PFSK-1 (cell line): Measurements from ENCODE around the gene PLCH2.

ENCODE experiments used
- FOXP2 ChIP-seq: optimal IDR thresholded peaks from 2 replicates; pipeline ENCODE3; 2011; ENCODE audit warnings: borderline replicate concordance, control low read depth, inconsistent platforms; ENCODE audit not compliant: insufficient read depth; ENCODE audit errors: extremely low read length, extremely low read depth
- POLR2AphosphoS5 ChIP-seq: IDR thresholded peaks from 2 replicates; pipeline ENCODE4 v1.6.1; 2012; ENCODE audit warnings: low read depth, mild to moderate bottlenecking, control low read depth, low read length, moderate library complexity
- REST ChIP-seq, 2 experiments: IDR thresholded peaks; 2 replicates each; pipeline versions ENCODE4 v1.6.1 to v1.8.0; 2011 to 2012; ENCODE audit warnings: low read depth in 2 of 2, low read length in 2 of 2, control low read depth in 1 of 2, inconsistent platforms in 1 of 2, mild to moderate bottlenecking in 1 of 2, moderate library complexity in 1 of 2; ENCODE audit not compliant: insufficient read depth in 1 of 2
- SIN3A ChIP-seq: IDR thresholded peaks from 2 replicates; pipeline ENCODE4 v1.6.1; 2012; ENCODE audit warnings: mild to moderate bottlenecking, low read length, moderate library complexity, borderline replicate concordance; ENCODE audit not compliant: insufficient read depth
- TAF1 ChIP-seq: IDR thresholded peaks from 2 replicates; pipeline ENCODE4 v1.6.1; 2012; ENCODE audit warnings: low read length, control low read depth, borderline replicate concordance; ENCODE audit not compliant: insufficient read depth

The PLCH2 gene

GRCh38 chr1:2460203-2460602, 15.9 kb upstream of the PLCH2 start:
- TF ChIP-seq REST (IDR thresholded peaks at IDR 0.05; ENCODE audit: insufficient read depth in 1 of 2, low read depth in 2 of 2, low read length in 2 of 2) (no peak), FOXP2 (no peak), POLR2AphosphoS5 (no peak), TAF1 (no peak)

- TF ChIP-seq REST (IDR thresholded peaks at IDR 0.05; ENCODE audit: insufficient read depth in 1 of 2, low read depth in 2 of 2, low read length in 2 of 2) (no peak), TAF1 (no peak), POLR2AphosphoS5 (no peak), FOXP2 (no peak), SIN3A (no peak)
These were observed 14.9 kb upstream of the PLCH2 start for GRCh38 chr1:2460996-2461751.

- TF ChIP-seq POLR2AphosphoS5 (no peak), SIN3A (no peak), TAF1 (no peak)
These were observed 13.3 kb upstream of the PLCH2 start for GRCh38 chr1:2462819-2463218.

- TF ChIP-seq FOXP2 = no peak
- no peak for TF ChIP-seq POLR2AphosphoS5
- no peak for TF ChIP-seq SIN3A
These were observed 12.7 kb upstream of the PLCH2 start for GRCh38 chr1:2463396-2463795.

- TF ChIP-seq SIN3A (no peak), POLR2AphosphoS5 (no peak), REST (IDR thresholded peaks at IDR 0.05; ENCODE audit: insufficient read depth in 1 of 2, low read depth in 2 of 2, low read length in 2 of 2) (no peak), TAF1 (no peak), FOXP2 (no peak)
These were observed 10.5 kb upstream of the PLCH2 start for GRCh38 chr1:2465371-2466269.

- no peak for TF ChIP-seq POLR2AphosphoS5
- TF ChIP-seq REST (IDR thresholded peaks at IDR 0.05; ENCODE audit: insufficient read depth in 1 of 2, low read depth in 2 of 2, low read length in 2 of 2) = no peak
- no peak for TF ChIP-seq FOXP2
- TF ChIP-seq TAF1 = no peak
- no peak for TF ChIP-seq SIN3A
These were observed 9.8 kb upstream of the PLCH2 start for GRCh38 chr1:2466270-2466665.
